Neural cell (in vitro differentiated cells): Measurements from ENCODE around the gene PHB1. TPM values are rescaled to one million over a fixed set of nuclear protein-coding genes. Genes with fewer than 3 reads are reported as not detected.

ENCODE experiments used
- H2AFZ ChIP-seq: fragments of 200-600, 300-800 bp; sonication (generic), shearing (Covaris generic); 2 replicates; pipeline ENCODE4 v1.6.0; 2014; ENCODE audit warnings: low read depth, mild to moderate bottlenecking, antibody characterized with exemption, low read length, moderate library complexity
- H3F3A ChIP-seq: fragments of 200-600 bp; shearing (Covaris generic); 2 replicates; pipeline ENCODE4 v1.6.1; 2016; ENCODE audit warnings: mild to moderate bottlenecking, moderate library complexity, mixed read lengths, antibody characterized with exemption, low read length; ENCODE audit not compliant: insufficient read depth, poor library complexity, severe bottlenecking
- H3K27ac ChIP-seq: fragments of 200-600, 300-800 bp; sonication (generic), shearing (Covaris generic); 2 replicates; pipeline ENCODE4 v1.5.1; 2014; ENCODE audit warnings: mild to moderate bottlenecking, low read length, moderate library complexity
- H3K27me3 ChIP-seq: fragments of 300-800, 200-600 bp; sonication (generic), shearing (Covaris generic); 2 replicates; pipeline ENCODE4 v1.6.0; 2014; ENCODE audit warnings: mild to moderate bottlenecking, low read depth, low read length, moderate library complexity; ENCODE audit not compliant: insufficient read depth
- H3K36me3 ChIP-seq: fragments of 300-800, 200-600 bp; sonication (generic), shearing (Covaris generic); 2 replicates; pipeline ENCODE4 v1.5.1; 2014; ENCODE audit warnings: mild to moderate bottlenecking, antibody characterized with exemption, low read length, moderate library complexity; ENCODE audit not compliant: insufficient read depth
- H3K4me2 ChIP-seq: fragments of 300-800, 200-600 bp; sonication (generic), shearing (Covaris generic); 2 replicates; pipeline ENCODE4 v1.6.0; 2014; ENCODE audit warnings: mild to moderate bottlenecking, low read length
- H3K4me3 ChIP-seq: fragments of 300-800, 200-600 bp; sonication (generic), shearing (Covaris generic); 2 replicates; pipeline ENCODE4 v1.5.1; 2014; ENCODE audit warnings: mild to moderate bottlenecking, low read length, moderate library complexity
- H3K79me2 ChIP-seq: fragments of 200-600 bp; shearing (Covaris generic); replicated peaks from 2 replicates; pipeline ENCODE4 v1.6.0; 2014; ENCODE audit warnings: mild to moderate bottlenecking, low read length, moderate library complexity; ENCODE audit not compliant: insufficient read depth
- H3K9ac ChIP-seq: fragments of 300-800, 200-600 bp; sonication (generic), shearing (Covaris generic); 2 replicates; pipeline ENCODE4 v1.6.1; 2016; ENCODE audit warnings: mild to moderate bottlenecking, low read length, mixed read lengths
- H3K9me2 ChIP-seq: fragments of 200-600 bp; shearing (Covaris generic); 2 replicates; pipeline ENCODE4 v1.6.1; 2016; ENCODE audit warnings: mild to moderate bottlenecking, low read length, mixed read lengths; ENCODE audit not compliant: insufficient read depth
- H3K9me3 ChIP-seq: fragments of 200-600, 300-800 bp; sonication (generic), shearing (Covaris generic); 2 replicates; pipeline ENCODE4 v1.6.1; 2016; ENCODE audit warnings: mild to moderate bottlenecking, mixed run types, low read length, moderate library complexity, mixed read lengths
- H4K20me1 ChIP-seq: fragments of 200-600 bp; shearing (Covaris generic); 2 replicates; pipeline ENCODE4 v1.6.1; 2016; ENCODE audit warnings: mild to moderate bottlenecking, mixed run types; ENCODE audit not compliant: insufficient read depth
- CTCF ChIP-seq: fragments of 450-650 bp; IDR thresholded peaks from 2 replicates; pipeline ENCODE4 v1.5.1; 2014; ENCODE audit warnings: antibody characterized with exemption, mild to moderate bottlenecking, moderate library complexity; ENCODE audit not compliant: poor library complexity, severe bottlenecking
- EP300 ChIP-seq: fragments of 450-650 bp; conservative IDR thresholded peaks from 2 replicates; pipeline ENCODE4 v1.6.1; 2014; ENCODE audit warnings: antibody characterized with exemption, mild to moderate bottlenecking, moderate library complexity; ENCODE audit not compliant: poor library complexity, severe bottlenecking
- EZH2 ChIP-seq: fragments of 200-600, 300-800 bp; shearing (Covaris generic), sonication (generic); IDR thresholded peaks from 2 replicates; pipeline ENCODE4 v1.6.1; 2014; ENCODE audit warnings: antibody characterized with exemption, low read length, borderline replicate concordance, mild to moderate bottlenecking; ENCODE audit not compliant: insufficient read depth, poor library complexity, severe bottlenecking
- MXI1 ChIP-seq: fragments of 450-650 bp; conservative IDR thresholded peaks from 2 replicates; pipeline ENCODE4 v1.6.1; 2014; ENCODE audit warnings: antibody characterized with exemption, mild to moderate bottlenecking; ENCODE audit not compliant: poor library complexity, severe bottlenecking
- POLR2AphosphoS5 ChIP-seq: IDR thresholded peaks from 2 replicates; pipeline ENCODE4 v1.6.1; 2012
- RAD21 ChIP-seq: fragments of 450-650 bp; conservative IDR thresholded peaks from 2 replicates; pipeline ENCODE4 v1.6.1; 2014; ENCODE audit warnings: antibody characterized with exemption, mild to moderate bottlenecking, moderate library complexity
- REST ChIP-seq: IDR thresholded peaks from 2 replicates; pipeline ENCODE4 v1.6.1; 2012; ENCODE audit warnings: borderline replicate concordance
- SMC3 ChIP-seq: fragments of 450-650 bp; conservative IDR thresholded peaks from 2 replicates; pipeline ENCODE4 v1.6.1; 2014; ENCODE audit warnings: antibody characterized with exemption, mild to moderate bottlenecking, moderate library complexity; ENCODE audit not compliant: poor library complexity
- TAF1 ChIP-seq: IDR thresholded peaks from 2 replicates; pipeline ENCODE4 v1.6.1; 2012; ENCODE audit warnings: low read depth
- polyA plus RNA-seq: library from polyadenylated mRNA; depleted of rRNA; stranded (reverse); fragments of >200 nt; gene quantifications from 2 replicates; pipeline ENCODE4 v1.2.3, GENCODE V29; 2014

PHB1 gene
- polyA plus RNA-seq, 1 donor from 2014 or later, result 99.0 TPM

GRCh38 chr17:49387498-49388289 lies 27.0 kb downstream of the PHB1 start:
- no peaks in the 10 kb centered on the region for H3K27me3 ChIP-seq
- H3K9me2 ChIP-seq, result no peaks in the 10 kb centered on the region
- H3K79me2 ChIP-seq, result no peaks in the 10 kb centered on the region
- no peaks in the 10 kb centered on the region for H3K9me3 ChIP-seq
- H3K4me3 ChIP-seq, result no peak overlapping the region
- H4K20me1 ChIP-seq, result no peaks in the 10 kb centered on the region
- no peak overlapping the region for H2AFZ ChIP-seq
- no peak for TF ChIP-seq EZH2
- no peak for TF ChIP-seq POLR2AphosphoS5
- TF ChIP-seq SMC3, result no peak
- no peak for TF ChIP-seq MXI1
- TF ChIP-seq EP300, result no peak
- TF ChIP-seq CTCF, result no peak
- TF ChIP-seq TAF1, result no peak
- TF ChIP-seq RAD21, result no peak
- no peak for TF ChIP-seq REST
- H3F3A ChIP-seq, result no peaks in the 10 kb centered on the region
- H3K4me2 ChIP-seq, result no peak overlapping the region
- H3K27ac ChIP-seq, result no peak overlapping the region
- H3K9ac ChIP-seq, result no peak overlapping the region
- H3K36me3 ChIP-seq, result no peaks in the 10 kb centered on the region

- H3K9me3 ChIP-seq, result no peaks in the 10 kb centered on the region
- no peak overlapping the region for H3K9ac ChIP-seq
- H4K20me1 ChIP-seq, result no peaks in the 10 kb centered on the region
- no peaks in the 10 kb centered on the region for H3K36me3 ChIP-seq
- no peaks in the 10 kb centered on the region for H3K27me3 ChIP-seq
- TF ChIP-seq SMC3 (no peak), RAD21 (no peak), CTCF (no peak), EZH2 (no peak), REST (no peak), EP300 (no peak), POLR2AphosphoS5 (no peak), TAF1 (no peak), MXI1 (no peak)
- H3K27ac ChIP-seq, result no peak overlapping the region
- no peaks in the 10 kb centered on the region for H3K9me2 ChIP-seq
- H3K4me2 ChIP-seq, result no peak overlapping the region
- H3K4me3 ChIP-seq, result no peak overlapping the region
- H2AFZ ChIP-seq, result no peak overlapping the region
- no peaks in the 10 kb centered on the region for H3F3A ChIP-seq
- no peaks in the 10 kb centered on the region for H3K79me2 ChIP-seq
These were observed 28.3 kb downstream of the PHB1 start for GRCh38 chr17:49386373-49386772.
